GM18909 (cell line): ENCODE data around the gene ZSCAN5B.
"Not testable (repeated sequence)": the region's sequence is repeated elsewhere in the genome, so short reads cannot be mapped to it uniquely, and the experiment has no call there.

Experiments used
- ATAC-seq: cut with Tn5 transposase; IDR thresholded peaks from one replicate; pipeline ENCODE4 v1.9.1; 2021; ENCODE audit warnings: mild to moderate bottlenecking; ENCODE audit not compliant: unreplicated experiment, poor library complexity

The ZSCAN5B gene, protein sequence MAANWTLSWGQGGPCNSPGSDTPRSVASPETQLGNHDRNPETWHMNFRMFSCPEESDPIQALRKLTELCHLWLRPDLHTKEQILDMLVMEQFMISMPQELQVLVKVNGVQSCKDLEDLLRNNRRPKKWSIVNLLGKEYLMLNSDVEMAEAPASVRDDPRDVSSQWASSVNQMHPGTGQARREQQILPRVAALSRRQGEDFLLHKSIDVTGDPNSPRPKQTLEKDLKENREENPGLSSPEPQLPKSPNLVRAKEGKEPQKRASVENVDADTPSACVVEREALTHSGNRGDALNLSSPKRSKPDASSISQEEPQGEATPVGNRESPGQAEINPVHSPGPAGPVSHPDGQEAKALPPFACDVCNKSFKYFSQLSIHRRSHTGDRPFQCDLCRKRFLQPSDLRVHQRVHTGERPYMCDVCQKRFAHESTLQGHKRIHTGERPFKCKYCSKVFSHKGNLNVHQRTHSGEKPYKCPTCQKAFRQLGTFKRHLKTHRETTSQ

DNA sequence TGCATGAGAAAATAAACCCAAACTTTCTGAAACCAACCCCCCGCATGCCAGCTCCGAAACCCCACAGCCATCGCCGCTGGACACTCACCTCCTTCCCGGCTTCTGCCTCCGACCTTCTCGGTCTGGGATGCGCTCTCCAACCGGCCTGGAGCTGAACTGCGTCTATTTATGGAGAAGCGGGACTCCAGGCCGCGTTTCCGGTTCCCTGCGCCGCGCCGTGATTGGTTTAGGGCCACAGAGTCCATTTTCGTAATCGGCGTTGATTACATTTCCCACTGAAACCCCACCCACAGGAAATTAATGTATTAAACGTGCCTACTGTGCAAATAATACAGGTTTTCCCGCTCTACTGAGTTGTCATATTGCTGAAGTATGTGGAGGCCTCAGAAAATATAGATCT, at the start of gene ZSCAN5B:
ZSCAN5B (minus strand) TSS at position 138 of the 400 bp plus-strand sequence. CDS start 4,731 bp downstream, outside the sequence.
- ATAC-seq: not testable (repeated sequence)

DNA sequence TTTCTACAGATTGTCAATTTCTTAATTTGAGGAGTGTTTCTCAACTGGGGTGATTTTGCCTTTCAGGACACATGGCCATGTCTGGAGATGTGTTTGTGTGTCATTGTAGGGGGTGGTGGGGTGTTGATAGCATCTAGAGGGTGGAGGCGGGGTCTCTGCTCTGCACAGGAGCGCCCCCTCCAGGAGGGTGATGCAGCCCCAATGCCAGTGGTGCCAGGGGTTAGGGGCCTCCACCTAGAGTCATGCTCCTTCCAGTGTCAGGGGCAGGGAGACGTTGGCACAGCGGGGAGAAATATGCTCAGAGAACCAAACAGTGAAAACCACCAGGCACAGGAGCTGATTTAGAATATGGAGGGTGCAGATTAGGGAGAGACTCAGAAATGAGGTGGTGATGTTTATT, 48.2 kb upstream of the ZSCAN5B start:
- ATAC-seq: not testable (repeated sequence)

DNA sequence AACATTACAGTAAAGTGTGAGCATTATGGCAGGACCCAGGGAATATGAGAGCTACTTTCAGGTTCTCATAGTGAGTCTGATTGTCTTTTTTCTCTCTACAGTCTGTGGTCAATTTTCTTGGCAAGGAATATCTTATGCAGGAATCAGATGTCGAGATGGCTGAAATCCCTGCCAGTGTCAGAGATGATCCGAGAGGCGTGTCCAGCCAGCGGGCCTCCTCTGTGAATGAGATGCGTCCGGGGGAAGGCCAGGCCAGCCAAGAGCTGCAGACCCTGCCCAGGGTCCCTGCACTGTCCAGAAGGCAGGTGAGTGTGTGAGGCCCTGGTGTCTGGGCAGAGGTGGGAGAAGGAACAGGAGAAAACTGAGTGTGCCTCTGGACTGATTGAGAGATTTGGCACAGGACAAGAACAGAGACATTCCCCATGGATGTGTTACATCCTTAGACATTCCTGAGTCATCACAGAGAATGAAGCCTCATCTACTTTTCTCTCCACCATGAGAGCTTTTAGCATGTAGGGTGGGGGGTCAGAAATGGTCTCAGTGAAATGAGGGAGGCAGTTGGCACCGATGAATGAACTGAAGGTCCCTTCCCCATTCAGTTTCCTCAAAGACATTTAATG, 47.6 kb upstream of the ZSCAN5B start:
- ATAC-seq: no peak

DNA sequence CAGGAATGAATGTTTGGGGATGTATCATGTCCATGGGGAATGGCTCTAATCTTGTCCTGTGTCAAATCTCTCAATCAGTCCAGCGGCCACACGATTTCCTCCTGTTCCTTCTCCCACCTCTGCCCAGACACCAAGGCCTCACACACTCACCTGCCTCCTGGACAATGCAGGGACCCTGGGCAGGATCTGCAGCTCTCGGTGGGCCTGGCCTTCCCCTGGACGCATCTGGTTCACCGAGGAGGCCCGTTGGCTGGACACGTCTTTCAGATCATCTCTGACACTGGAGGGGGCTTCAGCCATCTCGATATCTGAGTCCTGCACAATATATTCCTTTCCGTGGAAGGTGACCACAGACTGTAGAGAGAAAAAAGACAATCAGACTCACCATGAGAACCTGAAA, 25.9 kb upstream of the ZSCAN5B start:
- ATAC-seq: no peak

DNA sequence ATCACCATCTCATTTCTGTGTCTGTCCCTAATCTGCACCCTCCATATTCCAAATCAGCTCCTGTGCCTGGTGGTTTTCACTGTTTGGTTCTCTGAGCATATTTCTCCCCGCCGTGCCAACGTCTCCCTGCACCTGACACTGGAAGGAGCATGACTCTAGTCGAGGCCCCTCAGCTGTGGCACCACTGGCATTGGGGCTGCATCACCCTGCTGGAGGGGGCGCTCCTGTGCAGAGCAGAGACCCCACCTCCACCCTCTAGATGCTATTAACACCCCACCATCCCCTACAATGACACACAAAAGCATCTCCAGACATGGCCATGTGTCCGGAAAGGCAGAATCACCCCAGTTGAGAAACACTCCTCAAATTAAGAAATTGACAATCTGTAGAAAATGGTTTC, 25.3 kb upstream of the ZSCAN5B start:
- no peak for ATAC-seq

DNA sequence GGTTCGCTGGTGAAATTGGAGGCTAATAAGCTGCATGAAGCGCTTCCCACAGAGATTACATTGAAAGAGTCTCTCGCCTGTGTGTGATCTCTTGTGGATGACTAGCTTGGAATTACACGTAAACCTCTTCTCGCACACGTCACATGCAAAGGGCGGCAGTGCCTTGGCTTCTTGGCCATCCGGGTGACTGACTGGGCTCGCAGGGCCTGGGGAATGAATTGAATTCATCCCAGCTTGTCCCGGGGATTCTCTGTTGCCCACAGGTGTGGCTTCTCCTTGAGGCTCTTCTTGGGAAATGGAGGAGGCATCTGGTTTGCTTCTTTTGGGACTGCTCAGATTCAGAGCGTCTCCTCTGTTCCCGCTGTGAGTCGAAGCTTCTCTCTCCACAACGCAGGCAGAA, 24.3 kb upstream of the ZSCAN5B start:
- ATAC-seq: no peak

DNA sequence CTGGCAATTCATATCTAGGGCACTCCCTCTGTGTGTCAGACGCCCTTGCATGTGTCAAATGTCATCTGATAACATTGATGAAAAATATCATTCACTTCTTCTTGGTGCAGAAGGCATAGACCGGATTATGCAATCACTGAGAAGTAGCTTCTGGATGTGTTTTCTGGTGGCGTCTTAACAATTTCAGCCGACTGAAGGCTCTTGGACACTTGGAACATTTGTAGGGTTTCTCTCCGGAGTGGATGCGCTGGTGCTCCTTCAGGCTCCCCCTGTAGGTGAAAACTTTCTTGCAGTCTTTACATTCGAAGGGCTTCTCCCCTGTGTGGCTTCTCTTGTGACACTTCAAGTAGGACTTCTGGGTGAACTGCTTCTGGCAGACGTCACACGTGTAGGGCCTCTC, 23.9 kb upstream of the ZSCAN5B start:
- not testable (repeated sequence) for ATAC-seq

DNA sequence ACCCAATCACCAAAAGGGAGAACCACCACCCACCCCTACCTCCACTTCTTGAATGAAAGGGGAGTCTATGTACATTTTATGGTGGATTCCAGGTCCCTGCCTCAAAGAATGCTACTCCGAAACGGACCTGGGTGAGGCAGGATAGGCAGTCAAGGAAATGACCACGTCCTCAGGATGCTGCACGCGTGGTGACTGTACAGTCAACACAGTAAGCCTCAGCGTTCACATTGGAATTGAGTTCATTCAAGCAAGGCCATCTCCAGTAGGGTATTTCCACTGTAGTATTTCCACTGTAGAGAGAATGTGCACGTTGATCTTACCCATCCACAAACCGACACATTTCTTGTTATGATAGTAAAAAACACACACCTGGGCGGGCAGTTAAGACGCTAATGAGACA, 21.4 kb upstream of the ZSCAN5B start:
- ATAC-seq: no peak

DNA sequence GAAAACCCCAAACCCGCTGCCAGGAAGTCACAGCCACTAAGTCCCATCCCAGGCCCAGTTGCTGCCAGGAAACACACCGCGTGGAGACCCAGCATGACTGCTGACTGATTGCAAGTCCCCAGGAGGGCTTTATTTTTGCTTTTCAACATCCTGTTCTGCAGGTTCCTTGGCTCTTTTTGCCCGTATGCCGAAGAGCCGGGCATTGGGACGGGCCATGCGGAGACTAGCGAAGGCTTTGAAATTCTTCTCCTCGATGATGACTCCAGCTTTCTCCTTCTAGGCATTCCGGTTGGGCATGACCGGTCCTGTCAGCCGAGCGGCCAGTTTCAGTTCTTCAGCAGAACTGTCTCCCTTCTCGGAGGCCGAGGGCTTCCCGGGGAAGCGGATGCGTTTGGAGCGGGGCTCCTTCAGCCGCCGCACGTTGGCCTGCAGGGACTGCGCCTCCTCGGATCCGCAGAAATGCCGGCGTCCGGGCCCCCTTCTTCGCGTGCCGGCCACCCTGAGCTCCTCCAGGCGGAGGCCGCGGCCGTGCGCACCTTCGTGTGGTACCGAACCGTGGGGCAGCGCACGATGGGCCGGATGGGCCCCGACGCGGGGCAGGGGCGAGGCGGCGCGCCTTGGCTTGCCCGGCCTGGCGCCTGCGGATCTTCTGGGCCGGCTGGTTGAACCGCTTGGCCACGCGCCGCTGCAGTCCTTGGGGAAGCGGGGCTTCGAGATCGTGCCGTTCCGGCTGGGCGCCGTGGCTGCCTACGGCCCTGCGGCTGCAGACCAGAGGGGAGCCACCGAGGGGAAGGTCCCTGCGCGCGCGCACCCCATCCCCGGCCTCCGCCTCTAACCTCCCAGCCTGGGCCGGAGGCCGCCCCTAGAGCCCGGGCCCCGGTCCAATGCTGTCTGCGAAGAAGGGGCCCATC, 19.7 kb upstream of the ZSCAN5B start:
- ATAC-seq: no peak

DNA sequence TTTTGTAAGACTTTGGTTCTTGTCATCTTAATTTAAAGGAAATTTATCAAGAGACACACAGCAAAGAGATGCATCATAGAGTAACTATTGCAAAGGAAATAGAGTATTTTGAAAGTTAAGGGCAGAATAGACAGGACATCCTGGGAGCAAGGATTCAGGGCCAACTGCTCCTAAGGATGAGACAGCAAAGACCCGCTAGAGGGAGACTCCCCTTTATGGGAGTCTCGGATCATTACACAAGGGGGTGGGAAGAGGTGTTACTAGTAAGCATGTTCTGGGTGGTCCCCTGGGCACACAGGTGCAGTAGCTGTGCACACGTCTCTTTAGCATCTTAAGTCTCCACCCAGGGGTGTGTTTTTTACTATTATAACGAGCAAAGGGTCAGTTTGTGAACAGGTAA, 14.1 kb upstream of the ZSCAN5B start:
- no peak for ATAC-seq

DNA sequence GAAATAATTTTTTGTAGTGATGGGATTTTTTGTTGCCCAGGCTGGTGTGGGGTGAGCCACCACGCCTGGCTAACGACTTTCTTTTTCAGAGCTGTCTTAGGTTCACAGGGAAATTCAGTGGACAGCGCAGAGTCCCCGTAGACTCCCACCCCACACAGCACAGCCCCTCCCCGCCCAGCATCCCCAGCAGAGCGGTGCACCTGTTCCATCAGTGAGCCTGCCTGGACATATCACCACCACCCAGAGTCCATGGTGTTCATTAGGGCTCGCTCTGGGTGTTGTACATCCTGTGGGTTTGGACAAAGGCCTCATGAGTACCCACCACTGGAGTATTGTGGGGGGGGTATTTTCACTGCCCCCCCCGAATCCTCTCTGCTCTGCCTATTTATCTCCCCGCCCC, 12.5 kb upstream of the ZSCAN5B start:
- ATAC-seq: not testable (repeated sequence)

DNA sequence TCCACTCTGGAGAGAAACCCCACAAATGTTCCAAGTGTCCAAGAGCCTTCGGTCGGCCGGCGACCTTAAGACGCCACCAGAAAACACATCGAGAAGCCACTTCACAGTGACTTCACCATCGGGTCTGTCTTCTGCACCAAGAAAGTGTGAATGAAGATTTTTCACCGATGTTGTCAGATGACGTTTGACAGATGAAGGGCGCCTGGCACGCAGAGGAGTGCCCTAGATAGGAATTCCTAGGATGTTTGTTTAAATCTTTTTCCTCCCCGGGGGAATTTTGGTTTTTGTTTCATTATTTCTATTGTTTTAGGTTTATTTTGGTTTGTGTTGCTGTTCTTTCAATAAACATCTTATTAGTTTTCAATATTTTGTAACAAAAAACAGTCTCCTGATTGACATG, 11.5 kb upstream of the ZSCAN5B start:
- ATAC-seq: no peak

DNA sequence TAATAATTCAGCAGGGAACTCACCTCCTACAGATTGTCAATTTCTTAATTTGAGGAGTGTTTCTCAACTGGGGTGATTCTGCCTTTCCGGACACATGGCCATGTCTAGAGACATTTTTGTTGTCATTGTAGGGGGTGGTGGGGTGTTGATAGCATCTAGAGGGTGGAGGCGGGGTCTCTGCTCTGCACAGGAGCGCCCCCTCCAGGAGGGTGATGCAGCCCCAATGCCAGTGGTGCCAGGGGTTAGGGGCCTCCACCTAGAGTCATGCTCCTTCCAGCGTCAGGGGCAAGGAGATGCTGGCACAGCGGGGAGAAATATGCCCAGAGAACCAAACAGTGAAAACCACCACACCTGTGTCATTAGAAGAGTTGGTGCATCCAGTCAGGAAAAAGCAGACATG, 10.0 kb upstream of the ZSCAN5B start:
- ATAC-seq: not testable (repeated sequence)

DNA sequence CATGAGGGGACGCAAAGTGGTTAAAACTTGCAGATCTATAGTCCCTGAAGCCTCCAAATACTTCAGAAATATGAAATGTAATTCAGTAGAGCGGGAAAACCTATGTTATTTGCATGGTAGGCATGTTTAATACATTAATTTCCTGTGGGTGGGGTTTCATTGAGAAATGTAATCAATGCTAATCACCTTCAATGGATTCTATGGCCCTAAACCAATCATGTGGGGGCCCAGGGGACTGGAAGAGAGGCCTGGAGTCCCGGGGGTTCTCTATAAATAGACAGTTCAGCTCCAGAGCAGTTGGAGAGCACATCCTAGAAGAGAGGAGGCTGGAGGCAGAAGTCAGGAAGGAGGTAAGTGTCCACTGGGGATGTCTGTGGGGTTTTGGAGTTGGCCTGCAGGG, 4.4 kb upstream of the ZSCAN5B start, which contains the start of gene ZSCAN5C:
ZSCAN5C (plus strand) TSS at position 301 of the 400 bp plus-strand sequence. CDS start 3,641 bp downstream, outside the sequence.
- ATAC-seq: no peak

DNA sequence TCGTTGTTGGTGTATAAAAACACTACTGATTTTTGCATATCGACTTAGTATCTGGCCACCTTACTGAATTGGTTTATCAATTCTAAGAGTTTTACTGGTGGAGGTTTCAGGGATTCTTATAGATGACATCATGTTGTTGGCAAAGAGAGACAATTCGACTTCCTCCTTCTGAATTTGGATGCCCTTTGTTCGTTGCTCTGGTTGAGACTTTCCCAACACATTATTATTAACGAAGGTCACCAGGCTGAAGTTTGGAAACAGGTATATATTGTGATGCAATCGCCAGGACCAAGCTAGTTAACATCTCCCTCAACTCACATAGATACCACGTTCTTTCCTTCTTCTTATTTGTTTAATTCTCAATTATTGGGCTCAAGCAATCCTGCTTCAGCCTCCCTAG, 2.1 kb upstream of the ZSCAN5B start:
- no peak for ATAC-seq

DNA sequence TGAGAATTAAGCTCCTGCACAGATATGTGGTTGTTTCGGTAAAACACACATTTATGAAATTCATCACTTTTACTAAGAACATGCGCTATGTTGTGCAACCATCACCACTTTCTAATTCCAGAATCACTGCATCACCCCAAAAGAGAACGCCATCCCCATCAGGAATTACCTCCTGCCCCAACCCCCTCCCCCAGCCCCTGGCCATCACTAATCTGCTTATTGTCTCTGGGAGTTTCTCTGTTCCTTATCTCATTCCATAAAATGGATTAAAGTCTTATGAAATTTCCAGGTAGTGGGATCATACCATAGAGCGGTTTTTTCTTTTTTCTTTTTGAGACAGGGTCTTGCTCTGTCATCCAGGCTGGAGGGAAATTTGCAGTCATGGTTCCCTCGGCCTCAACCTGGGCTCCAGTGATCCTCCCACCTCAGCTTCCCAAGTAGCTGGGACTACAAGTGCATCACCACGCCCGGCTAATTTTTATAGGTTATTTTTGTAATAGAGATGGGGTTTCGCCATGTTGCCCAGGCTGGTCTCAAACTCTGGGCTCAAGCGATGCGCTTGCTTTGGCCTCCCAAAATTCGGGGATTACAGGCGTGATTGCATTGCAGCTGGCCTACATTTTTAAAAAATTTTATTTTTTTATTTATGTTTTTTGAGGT, 3.5 kb downstream of the ZSCAN5B start:
- no peak for ATAC-seq

DNA sequence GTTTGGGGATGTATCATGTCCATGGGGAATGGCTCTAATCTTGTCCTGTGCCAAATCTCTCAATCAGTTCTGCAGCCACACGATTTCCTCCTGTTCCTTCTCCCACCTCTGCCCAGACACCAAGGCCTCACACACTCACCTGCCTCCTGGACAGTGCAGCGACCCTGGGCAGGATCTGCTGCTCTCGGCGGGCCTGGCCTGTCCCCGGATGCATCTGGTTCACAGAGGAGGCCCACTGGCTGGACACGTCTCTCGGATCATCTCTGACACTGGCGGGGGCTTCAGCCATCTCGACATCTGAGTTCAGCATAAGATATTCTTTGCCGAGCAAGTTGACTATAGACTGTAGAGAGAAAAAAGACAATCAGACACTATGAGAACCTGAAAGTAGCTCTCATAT, 5.9 kb downstream of the ZSCAN5B start:
- ATAC-seq: no peak

DNA sequence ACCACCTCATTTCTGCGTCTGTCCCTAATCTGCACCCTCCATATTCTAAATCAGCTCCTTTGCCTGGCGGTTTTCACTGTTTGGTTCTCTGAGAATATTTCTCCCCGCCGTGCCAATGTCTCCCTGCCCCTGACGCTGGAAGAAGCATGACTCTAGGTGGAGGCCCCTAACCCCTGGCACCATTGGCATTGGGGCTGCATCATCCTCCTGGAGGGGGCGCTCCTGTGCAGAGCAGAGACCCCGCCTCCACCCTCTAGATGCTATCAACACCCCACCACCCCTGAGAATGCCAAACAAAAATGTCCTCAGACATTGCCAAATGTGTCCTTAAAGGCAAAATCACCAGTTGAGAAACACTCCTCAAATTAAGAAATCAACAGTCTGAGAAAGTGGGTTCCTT, 6.5 kb downstream of the ZSCAN5B start:
- ATAC-seq: no peak

DNA sequence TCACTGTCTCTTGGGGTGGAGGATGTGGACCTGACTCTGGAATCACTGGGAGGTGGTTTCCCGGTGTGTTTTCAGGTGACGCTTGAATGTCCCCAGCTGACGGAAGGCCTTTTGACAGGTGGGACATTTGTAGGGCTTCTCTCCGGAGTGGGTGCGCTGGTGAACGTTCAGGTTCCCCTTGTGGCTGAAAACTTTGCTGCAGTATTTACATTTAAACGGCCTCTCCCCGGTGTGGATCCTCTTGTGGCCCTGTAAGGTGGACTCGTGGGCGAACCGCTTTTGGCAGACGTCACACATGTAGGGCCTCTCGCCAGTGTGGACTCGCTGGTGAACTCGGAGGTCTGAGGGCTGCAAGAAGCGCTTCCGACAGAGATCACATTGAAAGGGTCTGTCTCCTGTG, 7.8 kb downstream of the ZSCAN5B start:
- ATAC-seq: no peak
